Motor neuron (in vitro differentiated cells): ENCODE data around the gene GOSR2. TPM values are rescaled to one million over a fixed set of nuclear protein-coding genes. Genes with fewer than 3 reads are reported as not detected.
"Not testable (repeated sequence)": the region's sequence is repeated elsewhere in the genome, so short reads cannot be mapped to it uniquely, and the experiment has no call there.

Source experiments
- ATAC-seq, 8 experiments: fragments of 200-7000 bp; cut with Tn5 transposase; replicated peaks in 6 of 8; 2 replicates each; pipeline ENCODE4 v1.8.0; 2021; ENCODE audit warnings: mild to moderate bottlenecking in 8 of 8, moderate library complexity in 8 of 8
- H3K27ac ChIP-seq, 2 donors: fragments of 250-450 bp; sonication (Bioruptor Pico); 2 replicates each; pipeline ENCODE4 v1.9.0; 2021; ENCODE audit warnings: antibody characterized with exemption in 2 of 2, mild to moderate bottlenecking in 2 of 2, moderate library complexity in 1 of 2
- H3K4me1 ChIP-seq, 2 donors: fragments of 250-450 bp; sonication (Bioruptor Pico); replicated peaks in 1 of 2; 2 replicates each; pipeline ENCODE4 v1.6.1; 2021; ENCODE audit warnings: antibody characterized with exemption in 2 of 2, mild to moderate bottlenecking in 2 of 2, moderate library complexity in 1 of 2
- H3K4me3 ChIP-seq, 5 donors: fragments of 250-450 bp; sonication (Bioruptor Pico); 2 replicates each; pipeline ENCODE4 v1.9.0; 2021; ENCODE audit warnings: antibody characterized with exemption in 5 of 5, mild to moderate bottlenecking in 5 of 5, moderate library complexity in 4 of 5
- WGBS, 10 experiments: fragments of 450-650 bp; shearing (Covaris generic); methylation state at CpG; one replicate each; pipeline ENCODE4 v1.0.0; 2022; 5-methylcytosine and 5-hydroxymethylcytosine counted together
- in situ Hi-C, 9 experiments: fragments of 400-800 bp; cut with MboI; loops; one replicate each; pipeline ENCODE4 v1.15.0; 2021; ENCODE audit warnings: low sequenced_read_pairs in 9 of 9, low pct_unique_long_range_greater_than_20kb in 2 of 9; ENCODE audit not compliant: unreplicated experiment in 9 of 9
- total RNA-seq, 8 experiments: library from RNA; unstranded; fragments of 300-600 nt; gene quantifications; 2 replicates each; pipeline versions ENCODE4 v1.2.3 to v1.2.4, GENCODE V29; 2022

The GOSR2 gene
- total RNA-seq, 8 experiments from 2014 or later, result 32.2 to 77.0 (median 45.1) TPM

DNA sequence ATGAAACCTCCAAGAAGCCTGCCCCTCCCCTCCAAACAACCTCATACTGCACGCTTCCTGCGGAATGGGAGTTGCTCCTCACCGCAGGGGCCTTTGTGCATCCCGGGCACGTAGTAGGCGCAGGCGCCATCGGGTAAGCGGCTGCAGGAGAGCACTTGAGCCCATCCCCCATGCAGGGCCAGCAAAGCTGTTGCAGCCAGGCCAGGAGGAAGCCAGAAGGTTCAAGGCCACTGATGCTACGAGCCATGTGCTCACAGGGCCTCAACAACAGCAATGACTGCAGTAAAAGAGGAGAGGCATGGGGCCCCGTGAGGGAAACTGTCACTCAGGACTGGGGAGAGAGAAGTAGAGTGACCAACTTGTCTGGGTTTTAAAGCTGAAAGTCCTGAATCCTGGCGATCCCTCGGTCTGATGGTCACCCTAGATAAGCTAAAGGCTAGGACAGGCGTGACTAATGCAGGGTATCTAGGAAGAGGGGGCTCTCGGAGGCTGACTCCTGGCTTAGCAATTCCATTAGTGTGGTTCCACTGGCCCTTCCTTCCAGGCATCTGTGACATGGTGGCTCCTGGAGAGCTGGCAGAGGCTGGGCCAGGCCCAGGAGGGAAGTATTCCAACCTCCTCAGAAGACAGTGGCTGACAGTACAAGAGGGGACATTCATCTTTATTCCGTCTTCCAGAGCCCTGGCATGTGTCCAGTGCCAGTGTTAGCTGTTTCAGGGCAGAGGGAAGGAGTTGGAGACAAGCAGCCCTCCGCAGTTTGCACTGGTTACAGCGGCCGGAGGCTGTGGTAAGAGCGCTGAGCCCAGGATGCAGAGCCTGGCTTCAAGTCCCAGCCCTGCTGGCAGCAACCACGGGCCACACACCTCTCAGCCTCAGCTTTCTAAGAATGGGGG lies 20.8 kb downstream of the GOSR2 start:
- peak in 7 of 8 experiments; percentile 5 to 31 (median 14) for ATAC-seq
- H3K4me1 ChIP-seq, result peaks cover 5 to 24% of the 10 kb centered on the region in 2 donors
- 10 to 81% (median 80%) methylated on average over 1 to 8 of the region's 21 CpGs; no CpG with 5 or more reads in 4 of the 10 experiments for WGBS, 10 experiments
- H3K4me3 ChIP-seq, result no peak overlapping the region
- H3K27ac ChIP-seq, result no peak overlapping the region
- in situ Hi-C loops, result loop anchor here in 1 of 9 experiments (10.0 kb wide), 1 partner anchor 61 kb away; no protein-coding TSS in a partner anchor

DNA sequence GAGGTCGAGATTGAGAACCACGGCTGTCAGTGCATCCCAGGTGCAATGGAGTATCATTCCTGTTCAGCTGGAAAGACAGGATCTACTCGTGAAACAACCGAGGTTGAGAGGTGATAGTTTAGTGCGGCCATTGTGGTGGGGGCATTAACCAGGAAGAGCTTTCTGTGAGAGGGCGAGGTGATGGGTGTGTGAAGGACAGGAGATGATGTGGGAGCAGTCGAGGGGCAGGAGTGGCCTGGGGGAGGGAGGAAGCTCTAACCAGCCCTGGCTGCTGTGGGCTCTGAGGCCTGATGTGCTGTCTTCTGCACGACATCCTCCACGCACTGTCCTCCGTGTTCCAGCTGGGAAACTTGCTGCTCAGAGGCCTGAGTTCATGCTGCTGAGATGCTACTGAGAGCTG lies 22.0 kb downstream of the GOSR2 start:
- no peak for ATAC-seq
- Histone ChIP-seq H3K27ac (no peak overlapping the region), H3K4me1 (peaks cover 5 to 24% of the 10 kb centered on the region in 2 donors), H3K4me3 (no peak overlapping the region)
- WGBS, 10 experiments, result 0 to 100% (median 73%) methylated on average over 1 to 6 of the region's 10 CpGs; no CpG with 5 or more reads in 1 of the 10 experiments
- in situ Hi-C loops, result loop anchor here in 1 of 9 experiments (10.0 kb wide), 1 partner anchor 60 kb away; no protein-coding TSS in a partner anchor

DNA sequence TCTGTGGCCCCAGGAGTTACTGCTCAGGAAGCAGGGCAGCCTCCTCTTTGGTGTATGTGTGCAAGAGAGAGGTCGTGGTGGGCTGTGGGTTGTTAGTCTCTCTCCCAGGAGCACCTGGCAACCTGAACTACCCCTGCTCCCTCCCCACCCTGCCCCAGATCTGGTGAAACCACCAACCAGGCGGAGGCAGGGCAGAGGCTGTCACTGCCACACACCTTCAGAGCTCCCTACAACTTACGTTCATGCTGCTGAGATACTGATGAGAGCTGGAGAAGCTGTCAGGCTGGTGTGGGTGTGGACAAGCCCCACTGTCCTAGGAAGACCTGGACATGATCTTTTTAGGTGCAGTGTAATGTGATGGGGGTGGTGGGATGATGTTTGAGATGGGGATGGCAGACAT lies 24.3 kb downstream of the GOSR2 start:
- Histone ChIP-seq H3K27ac (no peak overlapping the region), H3K4me3 (no peak overlapping the region), H3K4me1 (peaks cover 3 to 21% of the 10 kb centered on the region in 2 donors)
- WGBS, 10 experiments, result 63% methylated on average over 2 of the region's 3 CpGs; no CpG with 5 or more reads in 9 of the 10 experiments
- in situ Hi-C loops, result loop anchor here in 1 of 9 experiments (10.0 kb wide), 1 partner anchor 58 kb away; no protein-coding TSS in a partner anchor
- ATAC-seq, result no peak

DNA sequence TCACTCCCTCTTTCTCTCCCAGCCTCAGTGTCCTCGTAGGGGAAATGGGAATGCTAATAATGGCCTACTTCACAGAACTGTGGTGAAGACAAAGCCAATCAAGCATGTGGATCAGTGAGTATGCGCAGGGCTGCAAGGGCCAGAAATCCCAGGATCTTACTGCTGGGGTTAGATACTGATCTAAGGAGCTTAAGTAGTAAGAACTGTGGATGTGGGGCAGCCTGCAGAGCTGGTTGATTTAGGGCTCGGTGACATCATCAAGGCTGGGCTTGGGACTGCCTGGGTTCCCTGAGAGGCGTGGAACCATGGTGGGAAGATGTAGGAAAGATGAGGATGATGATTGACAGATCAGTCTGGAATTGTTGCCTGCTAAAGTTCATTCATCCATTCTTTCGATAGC lies 25.6 kb downstream of the GOSR2 start:
- 80 to 100% (median 91%) methylated on average over 1 to 4 of the region's 5 CpGs; no CpG with 5 or more reads in 1 of the 10 experiments for WGBS, 10 experiments
- H3K4me1 ChIP-seq, result peaks cover 0 to 10% of the 10 kb centered on the region in 2 donors
- no peak for ATAC-seq
- H3K27ac ChIP-seq, result no peak overlapping the region
- in situ Hi-C loops, result loop anchor here in 1 of 9 experiments (10.0 kb wide), 1 partner anchor 56 kb away; no protein-coding TSS in a partner anchor
- no peak overlapping the region for H3K4me3 ChIP-seq

DNA sequence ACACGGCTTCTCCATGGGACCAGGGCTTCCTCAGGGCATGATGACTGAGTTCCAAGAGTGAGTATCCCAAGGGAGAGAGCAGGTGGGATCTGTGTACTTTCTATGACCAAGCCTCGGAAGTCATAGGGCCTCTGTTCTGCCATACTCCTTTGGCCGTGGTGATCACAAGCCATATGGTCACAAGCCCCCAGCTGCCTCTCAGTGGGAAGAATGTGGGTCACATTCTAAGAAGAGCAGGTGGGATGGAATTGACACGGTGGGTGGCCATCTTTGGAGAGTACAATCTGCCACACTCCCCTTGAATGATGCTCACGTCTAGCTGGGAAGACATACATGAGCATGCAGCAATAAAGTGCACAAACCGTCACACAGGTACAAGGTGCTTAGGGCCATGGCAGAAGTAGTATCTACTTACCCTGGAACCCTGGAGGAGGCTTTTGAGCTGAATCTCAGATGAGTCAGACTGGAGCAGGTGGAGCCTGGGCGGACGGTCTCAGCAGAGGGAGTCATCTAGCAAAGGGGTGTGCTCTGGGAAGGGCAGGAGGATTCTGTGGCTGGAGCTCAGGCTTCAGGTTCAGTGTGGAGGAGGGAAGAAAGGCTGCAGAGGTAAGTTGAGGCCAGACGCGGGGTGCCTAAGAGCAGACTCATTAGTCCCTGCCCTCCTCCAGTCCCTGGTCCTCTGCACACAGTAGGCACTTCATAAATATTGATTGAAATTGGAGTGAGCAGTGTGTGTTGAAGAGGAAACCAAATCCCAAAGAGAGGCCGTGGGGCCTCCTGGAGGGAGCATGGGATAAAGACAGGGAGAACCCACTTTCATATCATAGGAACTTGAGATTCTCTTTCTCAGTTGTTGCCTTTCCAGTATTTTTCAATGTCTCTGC lies 26.6 kb downstream of the GOSR2 start:
- in situ Hi-C loops, result loop anchor here in 1 of 9 experiments (10.0 kb wide), 1 partner anchor 55 kb away; no protein-coding TSS in a partner anchor

DNA sequence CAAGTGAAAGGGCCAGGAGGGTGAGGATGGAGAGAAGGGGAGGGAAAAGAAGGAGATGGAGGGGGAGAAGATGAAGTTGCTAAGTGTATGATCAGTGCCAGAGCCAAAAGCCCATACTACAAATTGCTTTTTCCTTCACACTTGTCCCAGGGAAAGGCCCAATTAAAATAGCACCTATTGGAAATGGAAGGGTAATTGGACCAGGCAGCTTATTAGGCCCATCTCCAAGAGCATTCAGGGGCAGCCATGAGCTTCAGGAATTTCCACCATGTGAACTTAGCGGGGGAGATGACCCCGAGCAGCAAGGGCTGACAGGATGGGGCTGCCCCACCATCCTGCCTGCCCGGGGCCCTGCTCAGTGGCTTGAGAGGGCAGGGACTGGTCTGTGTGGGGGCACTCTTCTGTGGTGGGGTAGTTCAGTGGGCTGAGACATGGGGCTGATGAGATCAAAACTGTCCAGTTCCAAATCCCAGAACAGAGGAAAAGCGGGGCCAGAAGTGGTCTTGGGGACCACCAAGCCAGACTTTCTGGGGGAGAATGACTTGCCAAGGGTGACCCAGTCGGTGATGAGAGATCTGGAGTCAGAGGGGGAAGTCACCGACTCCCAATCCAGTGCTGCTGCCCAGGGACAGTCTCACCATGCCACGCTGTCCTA lies 27.5 kb downstream of the GOSR2 start:
- peaks cover 0 to 7% of the 10 kb centered on the region in 2 donors for H3K4me1 ChIP-seq
- H3K4me3 ChIP-seq, result no peak overlapping the region
- WGBS, 10 experiments, result 66% methylated on average over 4 of the region's 7 CpGs; no CpG with 5 or more reads in 9 of the 10 experiments
- H3K27ac ChIP-seq, result no peak overlapping the region
- in situ Hi-C loops, result no loop called here
- peak in 4 of 8 experiments; percentile 15 to 36 (median 28) for ATAC-seq

More for the DNA sequence above, 26.6 kb downstream of the GOSR2 start:
- H3K27ac ChIP-seq, result no peak overlapping the region
- H3K4me1 ChIP-seq, result peaks cover 0 to 7% of the 10 kb centered on the region in 2 donors
- WGBS, 10 experiments, result 35 to 100% (median 93%) methylated on average over 2 to 5 of the region's 11 CpGs; no CpG with 5 or more reads in 5 of the 10 experiments
- no peak overlapping the region for H3K4me3 ChIP-seq
- ATAC-seq, result peak in 6 of 8 experiments; percentile 2 to 73 (median 14)

DNA sequence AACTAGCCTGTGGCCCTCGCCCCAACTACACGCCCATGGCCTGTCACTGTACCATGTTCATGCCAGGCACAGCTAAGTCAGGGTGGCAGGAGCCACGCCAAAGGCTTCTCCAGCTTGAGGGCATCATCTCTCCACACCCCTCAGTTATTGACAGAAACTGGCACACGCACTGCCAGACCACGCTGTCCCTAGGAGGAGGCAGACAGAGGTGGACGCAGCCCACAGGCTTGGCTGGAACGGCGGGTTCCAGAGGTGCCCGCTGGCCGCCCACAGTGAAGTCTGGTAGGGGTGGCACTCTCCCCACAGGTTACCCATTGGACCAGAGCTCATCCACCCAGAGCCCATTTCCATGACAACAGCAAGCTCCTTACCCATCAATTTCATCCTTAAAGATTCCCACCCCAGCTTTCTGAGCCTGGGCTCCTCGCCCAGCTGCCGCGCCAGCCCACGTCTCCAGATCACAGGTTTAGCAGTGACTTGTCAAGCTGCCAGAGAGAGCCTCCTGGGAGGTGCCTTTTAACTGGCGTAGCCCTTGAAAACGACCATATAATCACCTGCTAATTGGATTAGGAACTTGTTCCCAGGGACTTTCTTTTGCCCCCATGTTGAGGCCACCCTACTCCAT lies 28.1 kb downstream of the GOSR2 start:
- H3K4me3 ChIP-seq, result no peak overlapping the region
- H3K27ac ChIP-seq, result no peak overlapping the region
- in situ Hi-C loops, result no loop called here
- peaks cover 0 to under 1% of the 10 kb centered on the region in 2 donors for H3K4me1 ChIP-seq
- ATAC-seq, result peak in 5 of 8 experiments; percentile 17 to 39 (median 36)
- whole genome bisulfite sequencing, 10 experiments, result 89% methylated on average over 6 of the region's 16 CpGs; no CpG with 5 or more reads in 9 of the 10 experiments

DNA sequence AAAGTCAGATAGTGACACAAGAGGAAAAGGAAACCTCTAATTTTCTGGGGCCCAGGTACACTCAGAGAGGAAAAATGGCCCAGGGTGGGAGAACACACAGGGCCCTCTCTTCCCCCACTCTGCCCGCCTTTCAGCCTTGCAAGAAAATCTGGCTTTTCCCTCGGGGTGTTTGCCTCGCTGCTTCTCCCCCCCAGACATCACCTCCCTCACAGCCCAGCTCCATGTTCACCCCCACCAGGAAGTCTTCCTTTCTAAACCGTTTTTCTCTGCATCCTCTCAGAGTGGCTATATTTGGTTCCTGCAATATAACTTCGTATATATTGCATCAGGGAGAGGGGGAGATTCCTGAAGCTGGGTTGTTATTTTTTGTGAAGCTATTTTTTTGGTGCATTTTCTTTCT lies 28.7 kb downstream of the GOSR2 start:
- H3K4me3 ChIP-seq, result no peak overlapping the region
- no peaks in the 10 kb centered on the region for H3K4me1 ChIP-seq
- no peak overlapping the region for H3K27ac ChIP-seq
- 0 to 91% (median 48%) methylated on average over 2 to 5 of the region's 5 CpGs; no CpG with 5 or more reads in 2 of the 10 experiments for WGBS, 10 experiments
- ATAC-seq, result no peak
- in situ Hi-C loops, result no loop called here

DNA sequence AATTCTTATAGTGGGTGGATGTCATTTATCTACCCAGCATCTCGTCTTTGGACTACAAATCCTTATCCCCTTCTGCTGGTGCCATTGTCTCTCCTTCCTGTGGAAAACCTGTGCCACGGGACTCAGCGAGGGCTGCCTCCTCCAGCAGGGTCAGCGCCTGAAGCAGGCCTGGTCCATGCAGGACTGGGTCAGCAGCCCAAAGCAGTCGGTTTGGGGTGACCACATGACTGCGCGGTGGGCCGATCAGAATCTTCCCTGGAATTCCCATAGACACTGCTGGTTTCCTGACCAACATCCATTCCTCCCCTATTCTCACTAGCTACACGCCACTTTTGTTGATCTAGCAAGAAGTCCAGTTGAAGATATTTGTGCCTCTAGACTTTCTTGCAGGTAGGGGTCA lies 29.2 kb downstream of the GOSR2 start:
- in situ Hi-C loops, result no loop called here
- WGBS, 10 experiments, result 42 to 100% (median 81%) methylated on average over 1 to 7 of the region's 9 CpGs; no CpG with 5 or more reads in 4 of the 10 experiments
- H3K4me1 ChIP-seq, result no peaks in the 10 kb centered on the region
- H3K4me3 ChIP-seq, result no peak overlapping the region
- no peak for ATAC-seq
- no peak overlapping the region for H3K27ac ChIP-seq

DNA sequence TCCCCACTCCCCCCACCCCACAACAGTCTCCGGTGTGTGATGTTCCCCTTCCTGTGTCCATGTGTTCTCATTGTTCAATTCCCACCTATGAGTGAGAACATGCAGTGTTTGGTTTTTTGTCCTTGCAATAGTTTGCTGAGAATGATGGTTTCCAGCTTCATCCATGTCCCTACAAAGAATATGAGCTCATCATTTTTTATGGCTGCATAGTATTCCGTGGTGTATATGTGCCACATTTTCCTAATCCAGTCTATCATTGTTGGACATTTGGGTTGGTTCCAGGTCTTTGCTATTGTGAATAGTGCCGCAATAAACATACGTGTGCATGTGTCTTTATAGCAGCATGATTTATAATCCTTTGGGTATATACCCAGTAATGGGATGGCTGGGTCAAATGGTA lies 30.2 kb downstream of the GOSR2 start:
- WGBS, 10 experiments, result no CpG with 5 or more reads among the region's 4 CpGs
- H3K4me3 ChIP-seq, in situ Hi-C loops, H3K27ac ChIP-seq, ATAC-seq, H3K4me1 ChIP-seq: not testable (repeated sequence)

DNA sequence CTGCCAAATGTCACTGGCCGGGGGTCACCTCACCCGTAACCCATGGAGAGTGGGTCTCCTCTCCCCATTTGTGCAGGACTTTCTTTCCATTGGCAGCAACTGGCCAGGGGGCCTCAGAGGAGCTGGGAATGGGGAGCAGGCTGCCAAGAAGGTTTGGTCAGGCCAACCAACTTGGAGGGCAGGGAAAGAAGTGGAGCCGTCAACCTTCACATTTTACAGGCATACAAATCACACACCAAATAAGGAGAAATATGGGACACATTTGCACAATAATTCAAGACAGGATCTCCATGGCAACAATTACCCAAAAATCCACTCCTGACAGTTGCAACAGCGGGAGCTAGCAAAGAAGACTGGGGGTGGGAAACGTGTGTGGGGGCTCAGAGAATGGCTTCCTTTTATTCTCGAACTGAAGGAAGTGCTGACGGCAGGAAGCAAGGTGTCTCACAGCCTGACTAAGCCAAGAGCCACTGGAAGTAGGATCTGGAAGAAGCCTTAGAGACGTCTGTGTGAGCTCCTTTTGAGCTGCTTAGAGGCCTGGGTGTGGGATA lies 35.2 kb downstream of the GOSR2 start:
- Histone ChIP-seq H3K27ac (no peak overlapping the region), H3K4me3 (no peak overlapping the region), H3K4me1 (peaks cover 0 to 9% of the 10 kb centered on the region in 2 donors)
- in situ Hi-C loops, result no loop called here
- WGBS, 10 experiments, result 0 to 52% (median 38%) methylated on average over 1 to 6 of the region's 8 CpGs; no CpG with 5 or more reads in 4 of the 10 experiments
- peak in 1 of 8 experiments; percentile 20 for ATAC-seq
